Amniotic stem cell (primary cell): ENCODE results near the gene ZNF18.
"Not testable (repeated sequence)": the region's sequence is repeated elsewhere in the genome, so short reads cannot be mapped to it uniquely, and the experiment has no call there.

Source experiments
- DNase-seq: peaks from one replicate; lab custom pipeline; 2025; lab: John Stamatoyannopoulos, UW

Gene ZNF18

GRCh38 chr17:11986179-11986941 lies 10.9 kb downstream of the ZNF18 start:
- no peak for DNase-seq

GRCh38 chr17:11981862-11982261 lies 15.4 kb downstream of the ZNF18 start:
- no peak for DNase-seq

- no peak for DNase-seq
These were observed 16.5 kb downstream of the ZNF18 start for GRCh38 chr17:11980813-11981212.

- DNase-seq = no peak
These were observed 17.5 kb downstream of the ZNF18 start for GRCh38 chr17:11979795-11980194.

- DNase-seq = not testable (repeated sequence)
These were observed 24.5 kb downstream of the ZNF18 start for GRCh38 chr17:11972741-11973140.

- no peak for DNase-seq
These were observed 27.7 kb downstream of the ZNF18 start for GRCh38 chr17:11969565-11969964.

- no peak for DNase-seq
These were observed 42.3 kb downstream of the ZNF18 start for GRCh38 chr17:11954936-11955335.

- no peak for DNase-seq
These were observed 43.4 kb downstream of the ZNF18 start for GRCh38 chr17:11953924-11954323.

GRCh38 chr17:11952610-11953009 lies 44.7 kb downstream of the ZNF18 start:
- no peak for DNase-seq

- no peak for DNase-seq
These were observed 46.3 kb downstream of the ZNF18 start for GRCh38 chr17:11950771-11951519.

- DNase-seq = not testable (repeated sequence)
These were observed 47.7 kb downstream of the ZNF18 start for GRCh38 chr17:11949571-11949970.

GRCh38 chr17:11948789-11949188 lies 48.5 kb downstream of the ZNF18 start:
- peak; percentile 65 for DNase-seq

GRCh38 chr17:11944587-11944986 lies 52.7 kb downstream of the ZNF18 start:
- no peak for DNase-seq

- DNase-seq = no peak
These were observed 53.4 kb downstream of the ZNF18 start for GRCh38 chr17:11943759-11944347.

GRCh38 chr17:11943086-11943485 lies 54.2 kb downstream of the ZNF18 start:
- DNase-seq = not testable (repeated sequence)

- DNase-seq = no peak
These were observed 56.4 kb downstream of the ZNF18 start for GRCh38 chr17:11940904-11941303.

- no peak for DNase-seq
These were observed 61.4 kb downstream of the ZNF18 start for GRCh38 chr17:11935734-11936406.

- DNase-seq = no peak
These were observed 64.9 kb downstream of the ZNF18 start for GRCh38 chr17:11932337-11932898.

GRCh38 chr17:11928436-11928835 lies 68.8 kb downstream of the ZNF18 start:
- DNase-seq = no peak
